ENCODE results near the gene PAX5.

DNA sequence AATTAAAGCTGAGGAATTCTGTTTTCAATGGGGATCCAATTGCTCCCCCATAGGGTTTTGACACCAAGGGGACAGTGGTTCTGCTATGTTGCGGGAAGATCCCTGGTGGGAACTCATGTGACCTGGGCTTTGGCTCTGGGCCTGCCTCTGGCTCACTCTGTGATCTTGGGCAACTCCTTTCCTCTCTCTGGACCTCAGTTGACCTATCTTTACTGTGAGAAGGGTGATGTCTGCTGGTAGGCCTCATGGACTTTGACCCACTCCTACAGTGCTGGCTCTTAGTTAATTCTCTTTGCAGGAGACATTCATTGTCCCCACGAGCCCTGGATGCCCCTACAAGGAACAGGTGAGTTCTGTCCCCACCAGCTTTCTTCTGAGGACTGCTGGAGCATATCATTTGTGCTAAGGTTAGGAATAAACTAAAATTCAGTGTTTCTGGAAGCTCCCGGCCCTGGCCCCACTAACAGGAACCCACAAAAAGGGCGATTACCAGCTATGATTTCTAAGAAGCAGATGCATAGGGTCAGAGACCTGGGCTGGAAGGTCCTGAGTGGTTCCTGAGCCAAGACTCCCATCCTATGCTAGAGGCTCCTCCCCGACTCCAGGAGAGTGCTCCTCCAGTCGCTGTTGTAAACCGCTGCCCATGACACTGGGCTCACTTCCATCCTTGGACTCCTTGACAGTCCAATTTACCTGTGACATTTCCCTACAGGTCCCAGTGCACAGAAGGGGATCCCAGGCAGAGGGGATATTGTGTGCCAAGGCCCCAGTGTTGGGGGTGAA is 218.3 kb downstream of the PAX5 start:
- TF ChIP-seq, protein P1, sequence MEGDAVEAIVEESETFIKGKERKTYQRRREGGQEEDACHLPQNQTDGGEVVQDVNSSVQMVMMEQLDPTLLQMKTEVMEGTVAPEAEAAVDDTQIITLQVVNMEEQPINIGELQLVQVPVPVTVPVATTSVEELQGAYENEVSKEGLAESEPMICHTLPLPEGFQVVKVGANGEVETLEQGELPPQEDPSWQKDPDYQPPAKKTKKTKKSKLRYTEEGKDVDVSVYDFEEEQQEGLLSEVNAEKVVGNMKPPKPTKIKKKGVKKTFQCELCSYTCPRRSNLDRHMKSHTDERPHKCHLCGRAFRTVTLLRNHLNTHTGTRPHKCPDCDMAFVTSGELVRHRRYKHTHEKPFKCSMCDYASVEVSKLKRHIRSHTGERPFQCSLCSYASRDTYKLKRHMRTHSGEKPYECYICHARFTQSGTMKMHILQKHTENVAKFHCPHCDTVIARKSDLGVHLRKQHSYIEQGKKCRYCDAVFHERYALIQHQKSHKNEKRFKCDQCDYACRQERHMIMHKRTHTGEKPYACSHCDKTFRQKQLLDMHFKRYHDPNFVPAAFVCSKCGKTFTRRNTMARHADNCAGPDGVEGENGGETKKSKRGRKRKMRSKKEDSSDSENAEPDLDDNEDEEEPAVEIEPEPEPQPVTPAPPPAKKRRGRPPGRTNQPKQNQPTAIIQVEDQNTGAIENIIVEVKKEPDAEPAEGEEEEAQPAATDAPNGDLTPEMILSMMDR (IDR thresholded peaks at IDR 0.05; ENCODE audit: low read length) = no peak
- no peak for TF ChIP-seq EZH2 (optimal IDR thresholded peaks at IDR 0.05; ENCODE audit: low read depth, low read length)
- no peak for TF ChIP-seq EZH2phosphoT487 (IDR thresholded peaks at IDR 0.05; ENCODE audit: low read length)
